ENCODE results near the gene MPO. TPM values are rescaled to one million over a fixed set of nuclear protein-coding genes. Genes with fewer than 3 reads are reported as not detected.

MPO gene
- total and polyA plus RNA-seq, 10 of the 15 experiments (the other 5 are each of a cell fraction or from before 2014, with no cell fraction given) = 0.06 to 0.49 (median 0.14) TPM

DNA sequence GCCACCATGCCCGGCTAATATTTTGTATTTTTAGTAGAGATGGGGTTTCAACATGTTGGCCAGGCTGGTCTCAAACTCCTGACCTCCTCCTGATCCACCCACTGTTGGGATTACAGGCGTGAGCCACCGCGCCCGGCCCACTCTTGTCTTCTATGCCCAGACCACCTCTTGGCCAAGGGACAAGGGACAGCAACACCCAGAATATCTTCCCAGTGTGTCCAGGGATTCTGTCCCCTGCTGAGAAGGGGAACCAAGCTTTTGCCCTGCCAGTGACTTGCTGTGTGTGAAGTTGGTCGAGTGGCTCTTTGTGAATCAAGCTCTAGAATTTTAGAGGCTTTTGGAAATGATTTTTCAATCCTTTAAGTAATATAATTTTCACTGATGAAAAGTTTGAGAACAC lies 1.7 kb upstream of the MPO start (continued):
- TF ChIP-seq, protein P1, sequence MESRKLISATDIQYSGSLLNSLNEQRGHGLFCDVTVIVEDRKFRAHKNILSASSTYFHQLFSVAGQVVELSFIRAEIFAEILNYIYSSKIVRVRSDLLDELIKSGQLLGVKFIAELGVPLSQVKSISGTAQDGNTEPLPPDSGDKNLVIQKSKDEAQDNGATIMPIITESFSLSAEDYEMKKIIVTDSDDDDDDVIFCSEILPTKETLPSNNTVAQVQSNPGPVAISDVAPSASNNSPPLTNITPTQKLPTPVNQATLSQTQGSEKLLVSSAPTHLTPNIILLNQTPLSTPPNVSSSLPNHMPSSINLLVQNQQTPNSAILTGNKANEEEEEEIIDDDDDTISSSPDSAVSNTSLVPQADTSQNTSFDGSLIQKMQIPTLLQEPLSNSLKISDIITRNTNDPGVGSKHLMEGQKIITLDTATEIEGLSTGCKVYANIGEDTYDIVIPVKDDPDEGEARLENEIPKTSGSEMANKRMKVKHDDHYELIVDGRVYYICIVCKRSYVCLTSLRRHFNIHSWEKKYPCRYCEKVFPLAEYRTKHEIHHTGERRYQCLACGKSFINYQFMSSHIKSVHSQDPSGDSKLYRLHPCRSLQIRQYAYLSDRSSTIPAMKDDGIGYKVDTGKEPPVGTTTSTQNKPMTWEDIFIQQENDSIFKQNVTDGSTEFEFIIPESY (IDR thresholded peaks at IDR 0.05) = no peak
- TF ChIP-seq ZNF384 (IDR thresholded peaks at IDR 0.05; ENCODE audit: borderline replicate concordance, low read depth, low read length) = no peak
- TF ChIP-seq MEF2A (IDR thresholded peaks at IDR 0.05; ENCODE audit: insufficient read depth, low read depth, low read length) = no peak
- no peak for TF ChIP-seq ETV6 (conservative IDR thresholded peaks at IDR 0.05 in 1 of 2, IDR thresholded peaks at IDR 0.05 in 1 of 2; ENCODE audit: borderline replicate concordance in 1 of 2, low read depth in 1 of 2)
- TF ChIP-seq, protein P2, sequence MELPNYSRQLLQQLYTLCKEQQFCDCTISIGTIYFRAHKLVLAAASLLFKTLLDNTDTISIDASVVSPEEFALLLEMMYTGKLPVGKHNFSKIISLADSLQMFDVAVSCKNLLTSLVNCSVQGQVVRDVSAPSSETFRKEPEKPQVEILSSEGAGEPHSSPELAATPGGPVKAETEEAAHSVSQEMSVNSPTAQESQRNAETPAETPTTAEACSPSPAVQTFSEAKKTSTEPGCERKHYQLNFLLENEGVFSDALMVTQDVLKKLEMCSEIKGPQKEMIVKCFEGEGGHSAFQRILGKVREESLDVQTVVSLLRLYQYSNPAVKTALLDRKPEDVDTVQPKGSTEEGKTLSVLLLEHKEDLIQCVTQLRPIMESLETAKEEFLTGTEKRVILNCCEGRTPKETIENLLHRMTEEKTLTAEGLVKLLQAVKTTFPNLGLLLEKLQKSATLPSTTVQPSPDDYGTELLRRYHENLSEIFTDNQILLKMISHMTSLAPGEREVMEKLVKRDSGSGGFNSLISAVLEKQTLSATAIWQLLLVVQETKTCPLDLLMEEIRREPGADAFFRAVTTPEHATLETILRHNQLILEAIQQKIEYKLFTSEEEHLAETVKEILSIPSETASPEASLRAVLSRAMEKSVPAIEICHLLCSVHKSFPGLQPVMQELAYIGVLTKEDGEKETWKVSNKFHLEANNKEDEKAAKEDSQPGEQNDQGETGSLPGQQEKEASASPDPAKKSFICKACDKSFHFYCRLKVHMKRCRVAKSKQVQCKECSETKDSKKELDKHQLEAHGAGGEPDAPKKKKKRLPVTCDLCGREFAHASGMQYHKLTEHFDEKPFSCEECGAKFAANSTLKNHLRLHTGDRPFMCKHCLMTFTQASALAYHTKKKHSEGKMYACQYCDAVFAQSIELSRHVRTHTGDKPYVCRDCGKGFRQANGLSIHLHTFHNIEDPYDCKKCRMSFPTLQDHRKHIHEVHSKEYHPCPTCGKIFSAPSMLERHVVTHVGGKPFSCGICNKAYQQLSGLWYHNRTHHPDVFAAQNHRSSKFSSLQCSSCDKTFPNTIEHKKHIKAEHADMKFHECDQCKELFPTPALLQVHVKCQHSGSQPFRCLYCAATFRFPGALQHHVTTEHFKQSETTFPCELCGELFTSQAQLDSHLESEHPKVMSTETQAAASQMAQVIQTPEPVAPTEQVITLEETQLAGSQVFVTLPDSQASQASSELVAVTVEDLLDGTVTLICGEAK (IDR thresholded peaks at IDR 0.05; ENCODE audit: borderline replicate concordance) = no peak
- TF ChIP-seq, protein P3, sequence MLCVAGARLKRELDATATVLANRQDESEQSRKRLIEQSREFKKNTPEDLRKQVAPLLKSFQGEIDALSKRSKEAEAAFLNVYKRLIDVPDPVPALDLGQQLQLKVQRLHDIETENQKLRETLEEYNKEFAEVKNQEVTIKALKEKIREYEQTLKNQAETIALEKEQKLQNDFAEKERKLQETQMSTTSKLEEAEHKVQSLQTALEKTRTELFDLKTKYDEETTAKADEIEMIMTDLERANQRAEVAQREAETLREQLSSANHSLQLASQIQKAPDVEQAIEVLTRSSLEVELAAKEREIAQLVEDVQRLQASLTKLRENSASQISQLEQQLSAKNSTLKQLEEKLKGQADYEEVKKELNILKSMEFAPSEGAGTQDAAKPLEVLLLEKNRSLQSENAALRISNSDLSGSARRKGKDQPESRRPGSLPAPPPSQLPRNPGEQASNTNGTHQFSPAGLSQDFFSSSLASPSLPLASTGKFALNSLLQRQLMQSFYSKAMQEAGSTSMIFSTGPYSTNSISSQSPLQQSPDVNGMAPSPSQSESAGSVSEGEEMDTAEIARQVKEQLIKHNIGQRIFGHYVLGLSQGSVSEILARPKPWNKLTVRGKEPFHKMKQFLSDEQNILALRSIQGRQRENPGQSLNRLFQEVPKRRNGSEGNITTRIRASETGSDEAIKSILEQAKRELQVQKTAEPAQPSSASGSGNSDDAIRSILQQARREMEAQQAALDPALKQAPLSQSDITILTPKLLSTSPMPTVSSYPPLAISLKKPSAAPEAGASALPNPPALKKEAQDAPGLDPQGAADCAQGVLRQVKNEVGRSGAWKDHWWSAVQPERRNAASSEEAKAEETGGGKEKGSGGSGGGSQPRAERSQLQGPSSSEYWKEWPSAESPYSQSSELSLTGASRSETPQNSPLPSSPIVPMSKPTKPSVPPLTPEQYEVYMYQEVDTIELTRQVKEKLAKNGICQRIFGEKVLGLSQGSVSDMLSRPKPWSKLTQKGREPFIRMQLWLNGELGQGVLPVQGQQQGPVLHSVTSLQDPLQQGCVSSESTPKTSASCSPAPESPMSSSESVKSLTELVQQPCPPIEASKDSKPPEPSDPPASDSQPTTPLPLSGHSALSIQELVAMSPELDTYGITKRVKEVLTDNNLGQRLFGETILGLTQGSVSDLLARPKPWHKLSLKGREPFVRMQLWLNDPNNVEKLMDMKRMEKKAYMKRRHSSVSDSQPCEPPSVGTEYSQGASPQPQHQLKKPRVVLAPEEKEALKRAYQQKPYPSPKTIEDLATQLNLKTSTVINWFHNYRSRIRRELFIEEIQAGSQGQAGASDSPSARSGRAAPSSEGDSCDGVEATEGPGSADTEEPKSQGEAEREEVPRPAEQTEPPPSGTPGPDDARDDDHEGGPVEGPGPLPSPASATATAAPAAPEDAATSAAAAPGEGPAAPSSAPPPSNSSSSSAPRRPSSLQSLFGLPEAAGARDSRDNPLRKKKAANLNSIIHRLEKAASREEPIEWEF (IDR thresholded peaks at IDR 0.05; ENCODE audit: insufficient replicate concordance, low read depth, low read length) = no peak
- no peak for TF ChIP-seq EZH2 (IDR thresholded peaks at IDR 0.05; ENCODE audit: borderline replicate concordance, control insufficient read depth, low read depth, low read length)
- TF ChIP-seq PAX8 (IDR thresholded peaks at IDR 0.05) = no peak

Data from GM12878 (cell line).